A549 (cell line): ENCODE data around the gene CD226. TPM values are rescaled to one million over a fixed set of nuclear protein-coding genes. Genes with fewer than 3 reads are reported as not detected.
A peak's percentile ranks its signal among the peaks of the same experiment; 100 is the strongest.

Experiments used
- ATAC-seq, 2 experiments: fragments of 200-7000 bp in 1 of 2; fragments of >200 bp in 1 of 2; cut with Nextera tagmentation in 1 of 2; cut with Tn5 transposase in 1 of 2; 3 replicates each; pipeline versions ENCODE4 v1.8.0 to v1.9.1; 2018 to 2020; ENCODE audit warnings: mild to moderate bottlenecking in 1 of 2, moderate library complexity in 1 of 2
- CTCF ChIA-PET: fragments of 300-600 bp; sonication (Branson Sonifier 250); formaldehyde crosslinking; extraction: SDS; loops from one replicate; lab custom pipeline; 2021; ENCODE audit warnings: antibody characterized with exemption, inconsistent platforms; lab: Yijun Ruan, JAX
- POLR2A ChIA-PET: fragments of 350-600 bp; formaldehyde crosslinking; extraction: SDS; loops from one replicate; lab custom pipeline; 2021; ENCODE audit warnings: antibody characterized with exemption, inconsistent platforms; lab: Yijun Ruan, JAX
- DNase-seq, 2 experiments: peaks; one replicate each; pipeline versions ENCODE4 v3.0.0 to v3.0.0-alpha.2; 2011 to 2016; ENCODE audit warnings: low read depth in 1 of 2, low spot score in 1 of 2
- FAIRE-seq: peaks from 2 replicates; lab custom pipeline; 2011; peaks lifted over from hg19 to GRCh38; lab: Jason Lieb, UNC
- H3K27ac ChIP-seq, 2 experiments: fragments of >200 bp; sonication (Bioruptor Twin); formaldehyde crosslinking; 3 replicates each; pipeline ENCODE4 v1.5.1; 2016 to 2017
- H3K4me1 ChIP-seq: fragments of >200 bp; sonication (Bioruptor Twin); formaldehyde crosslinking; 3 replicates; pipeline ENCODE4 v1.6.1; 2016
- H3K4me2 ChIP-seq: fragments of >200 bp; sonication (Bioruptor Twin); formaldehyde crosslinking; 3 replicates; pipeline ENCODE4 v1.6.1; 2016
- H3K4me3 ChIP-seq: fragments of >200 bp; sonication (Bioruptor Twin); formaldehyde crosslinking; 3 replicates; pipeline ENCODE4 v1.5.1; 2016
- H3K9me3 ChIP-seq: fragments of >200 bp; sonication (Bioruptor Twin); formaldehyde crosslinking; 3 replicates; pipeline ENCODE4 v1.6.1; 2016
- CBX8 ChIP-seq: fragments of 200-600 bp; sonication (generic); IDR thresholded peaks from 2 replicates; pipeline ENCODE4 v1.6.1; 2016
- CHD2 ChIP-seq: fragments of 150-350 bp; IDR thresholded peaks from 2 replicates; pipeline ENCODE4 v1.6.1; 2014; ENCODE audit warnings: low read length; ENCODE audit not compliant: partially characterized antibody
- CHD4 ChIP-seq: fragments of 200-600 bp; sonication (generic); IDR thresholded peaks from 2 replicates; pipeline ENCODE4 v1.6.1; 2016; ENCODE audit warnings: antibody characterized with exemption, mild to moderate bottlenecking, borderline replicate concordance
- EHF ChIP-seq: fragments of 250-450 bp; sonication (Bioruptor Pico); IDR thresholded peaks from 2 replicates; pipeline ENCODE4 v1.5.0; 2020; ENCODE audit warnings: mild to moderate bottlenecking
- EP300 ChIP-seq, 2 experiments: fragments of >200 bp; sonication (Bioruptor Twin); formaldehyde crosslinking; IDR thresholded peaks; 2 replicates in 1 of 2; 3 replicates in 1 of 2; pipeline ENCODE4 v1.6.1; 2016 to 2017
- FOSB ChIP-seq: fragments of 250-450 bp; sonication (Bioruptor Pico); IDR thresholded peaks from 2 replicates; pipeline ENCODE4 v1.5.0; 2020; ENCODE audit warnings: mild to moderate bottlenecking, moderate library complexity
- FOSL2 ChIP-seq, 2 experiments: fragments of 450-650 bp in 1 of 2; fragments of >200 bp in 1 of 2; sonication (Bioruptor Twin) in 1 of 2; formaldehyde crosslinking; IDR thresholded peaks; 2 replicates each; pipeline versions ENCODE4 v1.5.0 to v1.6.1; 2016 to 2020; ENCODE audit warnings: mild to moderate bottlenecking in 1 of 2, moderate library complexity in 1 of 2
- GATA3 ChIP-seq: IDR thresholded peaks from 2 replicates; pipeline ENCODE4 v1.6.1; 2012; ENCODE audit warnings: borderline replicate concordance
- HES2 ChIP-seq: fragments of >200 bp; sonication (Bioruptor Twin); formaldehyde crosslinking; IDR thresholded peaks from 2 replicates; pipeline ENCODE4 v1.6.1; 2016
- HOXB13 ChIP-seq: fragments of 250-450 bp; sonication (Bioruptor Pico); IDR thresholded peaks from 2 replicates; pipeline ENCODE4 v1.5.0; 2020; ENCODE audit warnings: low read depth, mild to moderate bottlenecking, moderate library complexity
- HOXB5 ChIP-seq: fragments of 250-450 bp; sonication (Bioruptor Pico); IDR thresholded peaks from 2 replicates; pipeline ENCODE4 v1.5.0; 2020; ENCODE audit warnings: mild to moderate bottlenecking, moderate library complexity
- JUN ChIP-seq, 2 experiments: fragments of >200 bp; sonication (Bioruptor Twin); formaldehyde crosslinking; IDR thresholded peaks; 2 replicates in 1 of 2; 3 replicates in 1 of 2; pipeline ENCODE4 v1.6.1; 2016 to 2017
- MYC ChIP-seq: IDR thresholded peaks from 2 replicates; pipeline ENCODE4 v1.6.1; 2012; ENCODE audit warnings: mild to moderate bottlenecking, inconsistent platforms, low read length, improper control_type of control experiment, borderline replicate concordance
- NFE2L2 ChIP-seq: fragments of 150-350 bp; conservative IDR thresholded peaks from 2 replicates; pipeline ENCODE4 v1.6.1; 2014; ENCODE audit warnings: low read length
- POLR2A ChIP-seq: IDR thresholded peaks from 2 replicates; pipeline ENCODE4 v1.6.1; 2012; ENCODE audit warnings: mild to moderate bottlenecking, low read length
- POLR2AphosphoS2 ChIP-seq: conservative IDR thresholded peaks from 2 replicates; pipeline ENCODE4 v1.6.1; 2012; ENCODE audit warnings: low read length, improper control_type of control experiment, inconsistent platforms
- RARB ChIP-seq: fragments of 250-450 bp; sonication (Bioruptor Pico); IDR thresholded peaks from 2 replicates; pipeline ENCODE4 v1.8.0; 2021; ENCODE audit warnings: mild to moderate bottlenecking, moderate library complexity
- RCOR1 ChIP-seq: fragments of 150-350 bp; IDR thresholded peaks from 2 replicates; pipeline ENCODE4 v1.6.1; 2014; ENCODE audit warnings: antibody characterized with exemption, low read length, low read depth
- SMC3 ChIP-seq: fragments of >200 bp; sonication (Bioruptor Twin); formaldehyde crosslinking; IDR thresholded peaks from 3 replicates; pipeline ENCODE4 v1.6.1; 2018; ENCODE audit warnings: inconsistent platforms
- SREBF2 ChIP-seq: fragments of 450-650 bp; IDR thresholded peaks from 2 replicates; pipeline ENCODE4 v1.6.1; 2014; ENCODE audit warnings: mild to moderate bottlenecking, moderate library complexity
- ZFP36 ChIP-seq: fragments of 450-650 bp; IDR thresholded peaks from 2 replicates; pipeline ENCODE4 v1.6.1; 2014; ENCODE audit warnings: borderline replicate concordance; ENCODE audit not compliant: partially characterized antibody
- ZSCAN20 ChIP-seq: fragments of 250-450 bp; sonication (Bioruptor Pico); IDR thresholded peaks from 2 replicates; pipeline ENCODE4 v1.8.0; 2022; ENCODE audit warnings: mild to moderate bottlenecking, moderate library complexity
- WGBS: methylation state at CpG from one replicate; pipeline ENCODE4 v1.1.6; 2017; ENCODE audit errors: missing lambda C conversion rate; 5-methylcytosine and 5-hydroxymethylcytosine counted together
- polyA plus RNA-seq, 4 experiments: library from polyadenylated mRNA; depleted of rRNA in 3 of 4; stranded (reverse); fragments of >200 nt; fragmentation: RNase III in 1 of 4; extraction: RNeasy Plus Mini Kit Qiagen cat#74134 plus additional on column Dnase treatment in 1 of 4; gene quantifications; 2 replicates in 3 of 4; 3 replicates in 1 of 4; pipeline ENCODE4 v1.2.3, GENCODE V29; 2011 to 2017
- TF ChIP-seq, protein P1 (sequence below): fragments of 250-450 bp; sonication (Bioruptor Pico); IDR thresholded peaks from 2 replicates; pipeline ENCODE4 v1.5.0; 2020; ENCODE audit warnings: low read depth, mild to moderate bottlenecking, moderate library complexity
- TF ChIP-seq, protein P2 (sequence below): IDR thresholded peaks from 2 replicates; pipeline ENCODE4 v1.6.1; 2012
- TF ChIP-seq, protein P3 (sequence below): fragments of 150-350 bp; IDR thresholded peaks from 2 replicates; pipeline ENCODE4 v1.6.1; 2014; ENCODE audit warnings: low read depth, mild to moderate bottlenecking, low read length
- TF ChIP-seq, protein P4 (sequence below): fragments of 200-600 bp; sonication (generic); IDR thresholded peaks from 2 replicates; pipeline ENCODE4 v1.6.1; 2016; ENCODE audit warnings: antibody characterized with exemption, mild to moderate bottlenecking, moderate library complexity

Gene CD226
- polyA plus RNA-seq, 2 of the 4 experiments (the other 2 are of a cell fraction): 0.28 to 0.92 TPM

DNA sequence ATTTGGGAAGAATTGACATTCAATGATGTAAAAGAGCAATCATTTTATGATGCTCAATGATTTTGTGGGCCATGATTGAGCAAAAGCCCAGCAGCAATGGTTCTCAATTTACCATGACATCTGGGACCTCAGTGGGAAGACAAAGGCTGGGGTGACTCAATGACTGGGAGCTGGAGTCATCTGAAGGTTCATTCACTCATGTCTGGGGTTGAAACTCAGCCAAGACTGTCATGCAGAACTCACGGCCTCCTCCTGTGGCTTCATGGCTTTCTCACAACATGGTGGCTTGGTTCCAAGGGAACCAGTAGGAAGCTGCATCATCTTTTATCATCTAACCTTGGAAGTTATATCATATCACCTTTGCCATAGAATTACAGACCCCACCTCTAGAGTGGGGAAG lies 45.1 kb upstream of the CD226 start (continued):
- TF ChIP-seq EP300 (IDR thresholded peaks at IDR 0.05): no peak
- no peak for TF ChIP-seq FOSB (CRISPR knock-in tag)

DNA sequence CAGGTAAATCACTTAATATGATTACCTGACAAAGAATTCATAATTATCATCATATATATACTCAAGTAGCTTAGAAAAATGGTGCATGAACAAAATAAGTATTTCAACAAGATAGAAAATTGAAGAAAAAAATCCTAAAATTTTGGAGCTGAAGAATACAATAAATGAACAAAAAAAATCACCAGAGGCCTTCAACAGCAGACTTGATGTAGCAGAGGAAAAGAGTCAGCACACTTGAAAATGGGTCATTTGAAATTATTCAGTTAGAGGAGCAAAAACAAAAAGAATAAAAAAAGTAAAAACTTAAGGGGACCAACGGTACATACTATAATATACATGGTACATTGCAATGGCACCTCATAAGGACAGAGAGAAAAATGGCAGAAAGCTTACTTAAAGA lies 40.2 kb upstream of the CD226 start:
- ChIA-PET CTCF (no interaction called here), POLR2A (no interaction called here)
- H3K27ac ChIP-seq: no peak overlapping the region
- TF ChIP-seq GATA3 (no peak), HOXB13 (no peak), CHD4 (no peak), ZSCAN20 (CRISPR knock-in tag) (no peak), RARB (CRISPR knock-in tag) (no peak), EHF (CRISPR knock-in tag) (no peak), ZFP36 (no peak), SREBF2 (no peak), SMC3 (no peak), NFE2L2 (no peak), RCOR1 (no peak), HES2 (no peak)
- TF ChIP-seq, protein P1, sequence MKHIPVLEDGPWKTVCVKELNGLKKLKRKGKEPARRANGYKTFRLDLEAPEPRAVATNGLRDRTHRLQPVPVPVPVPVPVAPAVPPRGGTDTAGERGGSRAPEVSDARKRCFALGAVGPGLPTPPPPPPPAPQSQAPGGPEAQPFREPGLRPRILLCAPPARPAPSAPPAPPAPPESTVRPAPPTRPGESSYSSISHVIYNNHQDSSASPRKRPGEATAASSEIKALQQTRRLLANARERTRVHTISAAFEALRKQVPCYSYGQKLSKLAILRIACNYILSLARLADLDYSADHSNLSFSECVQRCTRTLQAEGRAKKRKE (CRISPR knock-in tag): no peak
- TF ChIP-seq, protein P2, sequence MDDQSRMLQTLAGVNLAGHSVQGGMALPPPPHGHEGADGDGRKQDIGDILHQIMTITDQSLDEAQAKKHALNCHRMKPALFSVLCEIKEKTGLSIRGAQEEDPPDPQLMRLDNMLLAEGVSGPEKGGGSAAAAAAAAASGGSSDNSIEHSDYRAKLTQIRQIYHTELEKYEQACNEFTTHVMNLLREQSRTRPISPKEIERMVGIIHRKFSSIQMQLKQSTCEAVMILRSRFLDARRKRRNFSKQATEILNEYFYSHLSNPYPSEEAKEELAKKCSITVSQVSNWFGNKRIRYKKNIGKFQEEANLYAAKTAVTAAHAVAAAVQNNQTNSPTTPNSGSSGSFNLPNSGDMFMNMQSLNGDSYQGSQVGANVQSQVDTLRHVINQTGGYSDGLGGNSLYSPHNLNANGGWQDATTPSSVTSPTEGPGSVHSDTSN: no peak
- FAIRE-seq: no peak
- H3K4me3 ChIP-seq: no peak overlapping the region
- no peak overlapping the region for H3K4me2 ChIP-seq
- no peaks in the 10 kb centered on the region for H3K4me1 ChIP-seq
- ATAC-seq: no peak
- DNase-seq: no peak
- 100% methylated on average over 1 of the region's 1 CpG for WGBS
- no peaks in the 10 kb centered on the region for H3K9me3 ChIP-seq

GRCh38 chr18:69985239-69985638 lies 37.6 kb upstream of the CD226 start:
- FAIRE-seq (no peak), ATAC-seq (peak; percentile 24 to 36; a peak in 5 of 6 replicates), DNase-seq (no peak)

DNA sequence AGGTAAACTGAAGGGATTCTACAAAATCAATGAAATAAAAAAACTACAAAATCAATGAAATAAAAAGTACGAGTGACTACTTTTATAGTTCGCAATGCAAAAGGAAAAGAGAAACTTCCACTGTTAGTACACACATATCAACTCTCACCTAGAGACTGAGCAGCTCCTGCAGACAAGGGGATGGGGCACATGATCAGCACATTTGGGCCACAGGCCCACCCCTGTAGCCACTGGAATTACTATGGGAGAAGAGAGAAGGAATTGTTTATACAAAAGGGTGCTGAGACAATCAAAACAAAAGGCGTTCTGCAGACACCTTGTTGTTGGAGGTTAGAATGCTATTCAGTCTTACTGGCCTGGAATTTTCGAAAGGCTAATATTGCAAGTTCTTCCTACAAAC lies 34.7 kb upstream of the CD226 start:
- H3K27ac ChIP-seq: no peak overlapping the region
- ChIA-PET POLR2A (no interaction called here), CTCF (no interaction called here)
- no peak for FAIRE-seq
- no peaks in the 10 kb centered on the region for H3K4me1 ChIP-seq
- TF ChIP-seq POLR2AphosphoS2 (no peak), CHD2 (no peak), HOXB5 (no peak), MYC (no peak), FOSL2 (IDR thresholded peaks at IDR 0.05) (no peak), FOSL2 (CRISPR knock-in tag; IDR thresholded peaks at IDR 0.05) (no peak), SREBF2 (no peak), JUN (IDR thresholded peaks at IDR 0.05) (no peak)
- TF ChIP-seq, protein P3, sequence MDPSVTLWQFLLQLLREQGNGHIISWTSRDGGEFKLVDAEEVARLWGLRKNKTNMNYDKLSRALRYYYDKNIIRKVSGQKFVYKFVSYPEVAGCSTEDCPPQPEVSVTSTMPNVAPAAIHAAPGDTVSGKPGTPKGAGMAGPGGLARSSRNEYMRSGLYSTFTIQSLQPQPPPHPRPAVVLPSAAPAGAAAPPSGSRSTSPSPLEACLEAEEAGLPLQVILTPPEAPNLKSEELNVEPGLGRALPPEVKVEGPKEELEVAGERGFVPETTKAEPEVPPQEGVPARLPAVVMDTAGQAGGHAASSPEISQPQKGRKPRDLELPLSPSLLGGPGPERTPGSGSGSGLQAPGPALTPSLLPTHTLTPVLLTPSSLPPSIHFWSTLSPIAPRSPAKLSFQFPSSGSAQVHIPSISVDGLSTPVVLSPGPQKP: no peak
- TF ChIP-seq, protein P4, sequence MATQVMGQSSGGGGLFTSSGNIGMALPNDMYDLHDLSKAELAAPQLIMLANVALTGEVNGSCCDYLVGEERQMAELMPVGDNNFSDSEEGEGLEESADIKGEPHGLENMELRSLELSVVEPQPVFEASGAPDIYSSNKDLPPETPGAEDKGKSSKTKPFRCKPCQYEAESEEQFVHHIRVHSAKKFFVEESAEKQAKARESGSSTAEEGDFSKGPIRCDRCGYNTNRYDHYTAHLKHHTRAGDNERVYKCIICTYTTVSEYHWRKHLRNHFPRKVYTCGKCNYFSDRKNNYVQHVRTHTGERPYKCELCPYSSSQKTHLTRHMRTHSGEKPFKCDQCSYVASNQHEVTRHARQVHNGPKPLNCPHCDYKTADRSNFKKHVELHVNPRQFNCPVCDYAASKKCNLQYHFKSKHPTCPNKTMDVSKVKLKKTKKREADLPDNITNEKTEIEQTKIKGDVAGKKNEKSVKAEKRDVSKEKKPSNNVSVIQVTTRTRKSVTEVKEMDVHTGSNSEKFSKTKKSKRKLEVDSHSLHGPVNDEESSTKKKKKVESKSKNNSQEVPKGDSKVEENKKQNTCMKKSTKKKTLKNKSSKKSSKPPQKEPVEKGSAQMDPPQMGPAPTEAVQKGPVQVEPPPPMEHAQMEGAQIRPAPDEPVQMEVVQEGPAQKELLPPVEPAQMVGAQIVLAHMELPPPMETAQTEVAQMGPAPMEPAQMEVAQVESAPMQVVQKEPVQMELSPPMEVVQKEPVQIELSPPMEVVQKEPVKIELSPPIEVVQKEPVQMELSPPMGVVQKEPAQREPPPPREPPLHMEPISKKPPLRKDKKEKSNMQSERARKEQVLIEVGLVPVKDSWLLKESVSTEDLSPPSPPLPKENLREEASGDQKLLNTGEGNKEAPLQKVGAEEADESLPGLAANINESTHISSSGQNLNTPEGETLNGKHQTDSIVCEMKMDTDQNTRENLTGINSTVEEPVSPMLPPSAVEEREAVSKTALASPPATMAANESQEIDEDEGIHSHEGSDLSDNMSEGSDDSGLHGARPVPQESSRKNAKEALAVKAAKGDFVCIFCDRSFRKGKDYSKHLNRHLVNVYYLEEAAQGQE: no peak
- 87% methylated on average over 4 of the region's 4 CpGs for WGBS
- H3K4me2 ChIP-seq: no peak overlapping the region
- no peak overlapping the region for H3K4me3 ChIP-seq
- DNase-seq: no peak
- no peaks in the 10 kb centered on the region for H3K9me3 ChIP-seq
- no peak for ATAC-seq

More at GRCh38 chr18:69985239-69985638, 37.6 kb upstream of the CD226 start:
- H3K9me3 ChIP-seq: no peaks in the 10 kb centered on the region
- no peak overlapping the region for H3K27ac ChIP-seq
- no peak overlapping the region for H3K4me2 ChIP-seq
- H3K4me3 ChIP-seq: no peak overlapping the region
- 93% methylated on average over 3 of the region's 4 CpGs for WGBS
- POLR2A ChIA-PET: no interaction called here
- CTCF ChIA-PET: no interaction called here
- no peak for TF ChIP-seq CBX8
- TF ChIP-seq POLR2A: 0 out of 2 replicates have a peak, but pooled peaks have one; percentile 7
- H3K4me1 ChIP-seq: no peaks in the 10 kb centered on the region
